Measurements from ENCODE around the gene EIF4H. TPM values are rescaled to one million over a fixed set of nuclear protein-coding genes. Genes with fewer than 3 reads are reported as not detected.
A peak's percentile ranks its signal among the peaks of the same experiment; 100 is the strongest.
"Not testable (repeated sequence)": the region's sequence is repeated elsewhere in the genome, so short reads cannot be mapped to it uniquely, and the experiment has no call there.

EIF4H gene
- total RNA-seq, 6 donors from 2014 or later, result 123 to 238 (median 203) TPM

DNA sequence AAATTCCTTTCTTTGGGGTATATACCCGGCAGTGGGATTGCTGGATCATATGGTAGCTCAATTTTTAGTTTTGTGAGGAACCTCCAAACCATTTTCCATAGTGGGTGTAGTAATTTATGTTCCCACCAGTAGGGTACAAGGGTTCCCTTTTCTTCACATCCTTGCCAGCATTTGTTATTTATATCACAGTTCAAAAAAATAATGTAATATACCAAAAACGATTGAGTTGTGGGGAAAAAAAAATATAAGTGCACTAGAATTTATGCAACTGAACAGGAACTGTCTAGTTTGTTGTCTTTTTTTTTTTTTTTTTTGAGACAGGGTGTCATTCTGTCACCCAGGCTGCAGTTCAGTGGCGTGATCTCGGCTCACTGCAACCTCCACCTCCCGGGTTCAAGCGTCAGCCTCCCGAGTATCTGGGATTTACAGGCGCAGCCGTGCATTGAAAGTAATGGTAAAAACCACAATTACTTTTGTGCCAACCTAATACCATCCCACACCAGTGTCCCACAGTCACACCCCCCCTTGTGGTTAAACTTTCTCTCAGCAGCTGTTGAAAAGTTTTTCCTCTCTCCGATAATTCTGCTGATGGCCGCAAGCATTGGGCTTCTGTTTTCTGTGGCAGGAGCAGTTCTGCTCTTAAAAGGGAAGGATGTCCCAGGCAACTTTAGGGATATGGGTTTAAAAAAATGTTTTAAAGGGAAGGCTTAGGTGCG lies 28.8 kb downstream of the EIF4H start:
- Histone ChIP-seq H3K4me3 (no peak overlapping the region), H3K36me3 (peaks cover 0 to 6% (median 0%) of the 10 kb centered on the region in 4 donors), H3K27ac (no peak overlapping the region), H3K9me3 (no peaks in the 10 kb centered on the region), H3K4me1 (peaks cover 4 to 9% (median 7%) of the 10 kb centered on the region in 4 donors), H3K27me3 (no peaks in the 10 kb centered on the region)
- peak in 1 of 2 donors; percentile 59 for ATAC-seq (ENCODE audit: low FRiP score in 2 of 2)
- TF ChIP-seq EP300 (IDR thresholded peaks at IDR 0.05) (no peak), POLR2A (IDR thresholded peaks at IDR 0.05) (no peak), POLR2AphosphoS5 (IDR thresholded peaks at IDR 0.05) (no peak)
- TF ChIP-seq, protein P1, sequence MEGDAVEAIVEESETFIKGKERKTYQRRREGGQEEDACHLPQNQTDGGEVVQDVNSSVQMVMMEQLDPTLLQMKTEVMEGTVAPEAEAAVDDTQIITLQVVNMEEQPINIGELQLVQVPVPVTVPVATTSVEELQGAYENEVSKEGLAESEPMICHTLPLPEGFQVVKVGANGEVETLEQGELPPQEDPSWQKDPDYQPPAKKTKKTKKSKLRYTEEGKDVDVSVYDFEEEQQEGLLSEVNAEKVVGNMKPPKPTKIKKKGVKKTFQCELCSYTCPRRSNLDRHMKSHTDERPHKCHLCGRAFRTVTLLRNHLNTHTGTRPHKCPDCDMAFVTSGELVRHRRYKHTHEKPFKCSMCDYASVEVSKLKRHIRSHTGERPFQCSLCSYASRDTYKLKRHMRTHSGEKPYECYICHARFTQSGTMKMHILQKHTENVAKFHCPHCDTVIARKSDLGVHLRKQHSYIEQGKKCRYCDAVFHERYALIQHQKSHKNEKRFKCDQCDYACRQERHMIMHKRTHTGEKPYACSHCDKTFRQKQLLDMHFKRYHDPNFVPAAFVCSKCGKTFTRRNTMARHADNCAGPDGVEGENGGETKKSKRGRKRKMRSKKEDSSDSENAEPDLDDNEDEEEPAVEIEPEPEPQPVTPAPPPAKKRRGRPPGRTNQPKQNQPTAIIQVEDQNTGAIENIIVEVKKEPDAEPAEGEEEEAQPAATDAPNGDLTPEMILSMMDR (IDR thresholded peaks at IDR 0.05), result peak in 5 of 6 experiments; percentile 10 to 45 (median 24)
- WGBS, 2 donors, result 44 to 48% methylated on average over 12 of the region's 12 CpGs
- DNase-seq, result no peak

DNA sequence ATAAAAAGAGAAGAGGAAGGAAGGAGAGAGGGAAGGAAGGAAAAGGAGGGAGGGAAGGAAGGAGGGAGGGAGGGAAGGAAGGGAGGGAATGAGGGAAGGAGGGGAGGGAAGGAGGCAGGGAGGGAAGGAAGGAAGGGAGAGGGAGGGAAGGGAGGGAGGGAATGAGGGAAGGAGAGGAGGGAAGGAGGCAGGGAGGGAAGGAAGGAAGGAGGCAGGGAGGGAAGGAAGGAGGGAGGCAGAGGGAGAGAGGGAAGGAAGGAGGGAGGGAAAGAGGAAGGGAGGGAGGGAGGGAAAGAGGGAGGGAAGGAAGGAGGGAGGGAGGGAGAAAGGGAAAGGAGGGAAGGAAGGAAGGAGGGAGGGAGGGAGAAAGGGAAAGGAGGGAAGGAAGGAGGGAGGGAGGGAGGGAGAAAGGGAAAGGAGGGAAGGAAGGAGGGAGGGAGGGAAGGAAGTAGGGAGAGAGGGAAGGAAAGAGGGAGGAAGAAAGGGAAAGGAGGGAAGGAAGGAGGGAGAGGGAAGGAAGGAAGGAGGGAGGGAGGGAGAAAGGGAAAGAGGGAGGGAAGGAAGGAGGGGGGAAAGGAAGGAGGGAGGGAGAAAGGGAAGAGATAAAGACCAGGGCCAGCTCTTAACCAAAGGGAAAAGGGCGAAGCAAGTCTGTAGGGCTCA lies 29.9 kb downstream of the EIF4H start:
- peaks cover 5 to 9% (median 7%) of the 10 kb centered on the region in 4 donors for H3K4me1 ChIP-seq
- H3K9me3 ChIP-seq, result no peaks in the 10 kb centered on the region
- WGBS, 2 donors, result 62 to 93% methylated on average over 1 of the region's 1 CpG
- DNase-seq (no peak), ATAC-seq (ENCODE audit: low FRiP score in 2 of 2) (no peak)
- H3K27ac ChIP-seq, result no peak overlapping the region
- no peaks in the 10 kb centered on the region for H3K36me3 ChIP-seq
- H3K4me3 ChIP-seq, result no peak overlapping the region
- no peaks in the 10 kb centered on the region for H3K27me3 ChIP-seq
- TF ChIP-seq POLR2A (IDR thresholded peaks at IDR 0.05), result no peak
- TF ChIP-seq, protein P1 (IDR thresholded peaks at IDR 0.05), result no peak

DNA sequence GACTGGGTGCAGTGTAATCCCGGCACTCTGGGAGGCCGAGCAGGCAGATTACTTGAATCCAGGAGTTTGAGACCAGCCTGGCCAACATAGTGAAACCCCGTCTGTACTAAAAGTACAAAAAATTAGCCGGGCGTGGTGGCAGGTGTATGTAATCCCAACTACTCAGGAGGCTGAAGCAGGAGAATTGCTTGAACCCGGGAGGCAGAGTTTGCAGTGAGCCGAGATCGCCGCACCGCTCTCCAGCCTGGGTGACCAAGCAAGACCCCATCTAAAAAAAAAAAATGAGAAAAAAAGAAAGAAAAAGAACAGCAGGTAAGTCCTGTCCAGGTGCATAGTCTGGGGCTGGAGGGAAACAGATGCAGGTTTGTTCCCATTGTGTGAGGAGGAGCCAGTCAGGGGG lies 31.9 kb downstream of the EIF4H start:
- not testable (repeated sequence) for H3K27ac ChIP-seq; H3K4me3 ChIP-seq; DNase-seq; H3K27me3 ChIP-seq; H3K9me3 ChIP-seq; H3K36me3 ChIP-seq; ATAC-seq (ENCODE audit: low FRiP score in 2 of 2)
- H3K4me1 ChIP-seq, result peaks cover 8 to 25% (median 14%) of the 10 kb centered on the region in 4 donors
- 87% methylated on average over 10 of the region's 10 CpGs for WGBS, 2 donors

DNA sequence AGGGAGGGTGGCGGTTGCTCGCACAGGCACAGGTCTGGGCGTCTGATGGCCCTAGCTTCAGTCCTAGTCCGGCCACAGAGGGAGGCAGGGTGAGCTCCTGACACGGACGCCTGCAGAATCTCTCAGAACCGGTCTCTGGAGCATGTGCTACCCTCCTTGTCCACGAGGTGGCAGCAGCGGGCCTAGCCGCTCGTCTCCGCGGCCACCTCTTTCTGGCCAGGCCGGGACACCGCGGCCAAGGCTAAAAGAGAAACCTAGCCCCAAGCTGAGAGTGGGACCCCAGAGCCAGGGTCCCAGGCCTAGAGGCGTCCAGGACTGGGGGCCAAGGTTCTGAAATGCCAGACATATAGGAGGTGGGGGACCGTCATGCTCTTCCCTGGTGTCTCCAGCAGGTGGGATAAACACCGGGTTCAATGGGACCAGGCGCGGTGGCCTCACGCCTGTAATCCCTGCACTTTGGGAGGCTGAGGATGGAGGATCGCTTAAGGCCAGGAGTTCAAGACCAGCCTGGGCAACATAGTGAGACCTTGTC lies 32.5 kb downstream of the EIF4H start:
- WGBS, 2 donors, result 13 to 29% methylated on average over 14 to 23 of the region's 23 CpGs
- no peaks in the 10 kb centered on the region for H3K9me3 ChIP-seq
- H3K27me3 ChIP-seq, result no peaks in the 10 kb centered on the region
- TF ChIP-seq, protein P1 (IDR thresholded peaks at IDR 0.05), result peak; percentile 96 to 98 (median 97)
- TF ChIP-seq POLR2A (IDR thresholded peaks at IDR 0.05), result no peak
- peaks cover 8 to 27% (median 14%) of the 10 kb centered on the region in 4 donors for H3K4me1 ChIP-seq
- H3K27ac ChIP-seq, result no peak overlapping the region
- ATAC-seq (ENCODE audit: low FRiP score in 2 of 2), result peak; percentile 91
- peak overlapping the region in 3 of 4 donors; percentile 0 to 44 (median 31) for H3K4me3 ChIP-seq
- DNase-seq, result peak; percentile 89 to 91
- H3K36me3 ChIP-seq, result no peaks in the 10 kb centered on the region

DNA sequence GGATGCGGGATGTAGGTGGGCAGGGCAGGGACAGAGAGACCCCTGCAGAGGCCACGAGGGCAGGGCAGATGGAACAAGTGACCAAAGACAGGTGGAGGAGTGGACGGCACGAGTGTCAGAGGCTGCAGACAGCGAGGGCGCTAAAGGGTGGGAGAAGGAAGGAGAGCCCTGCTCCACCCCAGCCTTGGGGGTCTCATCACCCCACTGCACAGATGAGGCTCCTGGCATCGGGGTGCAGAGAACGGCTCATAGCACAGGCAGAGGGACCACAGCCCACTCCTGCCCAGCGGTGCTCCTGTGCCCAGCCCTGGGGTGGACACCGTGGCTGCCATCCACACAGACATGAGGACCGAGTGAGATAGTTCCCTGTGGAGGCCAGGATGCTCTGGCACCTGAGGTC lies 33.4 kb downstream of the EIF4H start:
- Histone ChIP-seq H3K4me1 (peaks cover 8 to 27% (median 14%) of the 10 kb centered on the region in 4 donors), H3K27ac (no peak overlapping the region), H3K27me3 (no peaks in the 10 kb centered on the region), H3K9me3 (no peaks in the 10 kb centered on the region), H3K36me3 (no peaks in the 10 kb centered on the region), H3K4me3 (no peak overlapping the region)
- no peak for ATAC-seq (ENCODE audit: low FRiP score in 2 of 2)
- no peak for DNase-seq
- TF ChIP-seq EP300 (IDR thresholded peaks at IDR 0.05) (no peak), POLR2A (IDR thresholded peaks at IDR 0.05) (no peak), POLR2AphosphoS5 (IDR thresholded peaks at IDR 0.05) (no peak)
- TF ChIP-seq, protein P1 (IDR thresholded peaks at IDR 0.05), result no peak
- 91% methylated on average over 11 of the region's 11 CpGs for WGBS, 2 donors

DNA sequence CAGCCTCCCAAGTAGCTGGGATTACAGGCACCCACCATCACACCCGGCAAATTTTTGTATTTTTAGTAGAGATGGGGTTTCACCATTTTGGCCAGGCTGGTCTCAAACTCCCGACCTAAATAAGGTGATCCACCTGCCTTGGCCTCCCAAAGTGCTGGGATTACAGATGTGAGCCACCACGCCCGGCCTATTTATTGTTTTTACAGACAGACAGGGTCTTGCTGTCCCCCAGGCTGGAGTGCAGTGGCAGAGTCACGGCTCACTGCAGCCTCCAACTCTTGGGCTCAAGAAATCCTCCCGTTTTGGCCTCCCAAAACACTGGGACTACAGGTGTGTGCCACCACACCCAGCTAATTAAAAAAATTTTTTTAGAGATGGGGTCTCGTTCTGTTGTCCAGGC lies 34.1 kb downstream of the EIF4H start:
- not testable (repeated sequence) for H3K27ac ChIP-seq; ATAC-seq (ENCODE audit: low FRiP score in 2 of 2); H3K36me3 ChIP-seq; H3K27me3 ChIP-seq; H3K4me3 ChIP-seq; H3K9me3 ChIP-seq; DNase-seq
- 91 to 99% methylated on average over 7 of the region's 7 CpGs for WGBS, 2 donors
- peaks cover 8 to 27% (median 14%) of the 10 kb centered on the region in 4 donors for H3K4me1 ChIP-seq
